ENCODE data around the gene PAK1. TPM values are rescaled to one million over a fixed set of nuclear protein-coding genes. Genes with fewer than 3 reads are reported as not detected.
A peak's percentile ranks its signal among the peaks of the same experiment; 100 is the strongest.

The PAK1 gene
- total and polyA plus RNA-seq, 2 of the 8 experiments (the other 6 are each of a cell fraction or from before 2014, with no cell fraction given), result 87.7 to 151 TPM

DNA sequence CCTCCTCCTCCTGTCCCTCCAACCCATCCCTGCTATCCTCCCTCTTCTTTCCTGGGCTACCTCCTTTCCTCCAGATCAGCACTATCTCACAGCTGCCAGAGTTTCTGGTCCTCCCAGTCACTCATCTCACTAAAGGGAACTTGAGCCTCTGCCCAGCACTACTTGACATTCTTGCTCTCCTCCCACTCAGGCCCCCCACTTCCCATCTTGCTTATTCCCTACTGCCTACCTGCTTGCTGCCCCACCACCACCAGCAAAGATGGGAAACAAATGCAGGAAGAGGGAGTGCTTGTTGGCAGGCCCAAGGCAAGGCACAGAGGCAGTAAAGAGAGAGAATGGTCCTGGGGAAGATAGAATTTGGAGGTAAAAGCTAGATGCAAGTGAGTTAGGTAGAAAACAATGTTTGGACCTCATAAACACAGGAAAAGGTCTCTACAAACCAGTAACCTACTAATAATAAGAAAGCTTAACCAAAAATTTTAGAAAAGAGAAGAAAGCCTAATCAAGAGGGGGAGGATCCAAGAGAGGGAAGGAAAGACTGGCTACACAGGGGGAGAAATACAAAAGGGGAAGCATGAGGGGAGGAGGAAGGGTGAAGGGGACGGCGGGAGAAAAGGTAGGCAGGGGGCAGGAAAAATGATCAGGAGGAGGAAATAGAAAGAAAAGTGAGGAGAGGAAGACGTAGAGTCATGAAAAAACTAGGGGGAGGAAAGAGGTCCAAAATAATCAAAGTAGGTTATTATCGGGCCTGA is 63.6 kb downstream of the PAK1 start:
- no peaks in the 10 kb centered on the region; a peak in 1 of 8 replicates for H3K36me3 ChIP-seq (ENCODE audit: control insufficient read depth in 2 of 4, insufficient read depth in 4 of 4, low read length in 3 of 4)
- H3K4me3 ChIP-seq (ENCODE audit: extremely low read depth in 1 of 4, insufficient read depth in 2 of 4, low read depth in 3 of 4, low read length in 4 of 4), result peak overlapping the region in 1 of 4 experiments; percentile 83; a peak in 2 of 8 replicates
- H3K14ac ChIP-seq (ENCODE audit: insufficient read length), result no peak overlapping the region
- no peak overlapping the region for H3K4ac ChIP-seq (replicated peaks; ENCODE audit: insufficient read length, low read depth, low read length)
- H2BK5ac ChIP-seq (ENCODE audit: low read depth, low read length), result no peak overlapping the region
- H2BK120ac ChIP-seq (replicated peaks; ENCODE audit: low read depth, low read length), result no peak overlapping the region
- H3K18ac ChIP-seq (ENCODE audit: extremely low read depth, low read length), result no peak overlapping the region; the same call in 1 of the 2 replicates
- H4K8ac ChIP-seq (ENCODE audit: extremely low read depth, insufficient read depth, low read length), result no peak overlapping the region
- no peak overlapping the region for H2BK20ac ChIP-seq (ENCODE audit: low read length)
- no peak overlapping the region for H4K91ac ChIP-seq (replicated peaks; ENCODE audit: insufficient read length, low read length)
- H2AK5ac ChIP-seq (ENCODE audit: low read depth, low read length), result no peak overlapping the region
- H2BK15ac ChIP-seq (ENCODE audit: low read length), result no peak overlapping the region
- H3K9me3 ChIP-seq (ENCODE audit: insufficient read depth in 2 of 2, low read depth in 1 of 2, low read length in 1 of 2), result no peaks in the 10 kb centered on the region
- H3K56ac ChIP-seq (replicated peaks; ENCODE audit: insufficient read length, low read depth, low read length), result no peak overlapping the region
- peaks cover 9% of the 10 kb centered on the region for H3K79me1 ChIP-seq (ENCODE audit: low read depth, low read length)
- H3K9ac ChIP-seq (replicated peaks in 1 of 4; ENCODE audit: extremely low read depth in 1 of 4, low read depth in 3 of 4, low read length in 3 of 4), result no peak overlapping the region
- TF ChIP-seq, protein P1, sequence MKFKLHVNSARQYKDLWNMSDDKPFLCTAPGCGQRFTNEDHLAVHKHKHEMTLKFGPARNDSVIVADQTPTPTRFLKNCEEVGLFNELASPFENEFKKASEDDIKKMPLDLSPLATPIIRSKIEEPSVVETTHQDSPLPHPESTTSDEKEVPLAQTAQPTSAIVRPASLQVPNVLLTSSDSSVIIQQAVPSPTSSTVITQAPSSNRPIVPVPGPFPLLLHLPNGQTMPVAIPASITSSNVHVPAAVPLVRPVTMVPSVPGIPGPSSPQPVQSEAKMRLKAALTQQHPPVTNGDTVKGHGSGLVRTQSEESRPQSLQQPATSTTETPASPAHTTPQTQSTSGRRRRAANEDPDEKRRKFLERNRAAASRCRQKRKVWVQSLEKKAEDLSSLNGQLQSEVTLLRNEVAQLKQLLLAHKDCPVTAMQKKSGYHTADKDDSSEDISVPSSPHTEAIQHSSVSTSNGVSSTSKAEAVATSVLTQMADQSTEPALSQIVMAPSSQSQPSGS (IDR thresholded peaks at IDR 0.05; ENCODE audit: low read length), result no peak
- no peak for TF ChIP-seq SP2 (IDR thresholded peaks at IDR 0.05; ENCODE audit: low read length)
- TF ChIP-seq HDAC2 (IDR thresholded peaks at IDR 0.05; ENCODE audit: borderline replicate concordance in 1 of 2, low read depth in 2 of 2, low read length in 2 of 2), result no peak
- no peak for TF ChIP-seq GABPA (IDR thresholded peaks at IDR 0.05; ENCODE audit: borderline replicate concordance, insufficient read depth, low read length)
- TF ChIP-seq SAP30 (IDR thresholded peaks at IDR 0.05; ENCODE audit: insufficient read depth, insufficient replicate concordance, low read length), result no peak
- peaks cover 0 to 22% (median 16%) of the 10 kb centered on the region in 4 experiments; a peak in 5 of 7 replicates for H3K4me1 ChIP-seq (replicated peaks in 1 of 4; ENCODE audit: control insufficient read depth in 3 of 4, insufficient read depth in 4 of 4, low read length in 3 of 4)
- H2AFZ ChIP-seq (ENCODE audit: low read length), result no peak overlapping the region
- H3K4me2 ChIP-seq (ENCODE audit: insufficient read depth in 1 of 2, low read depth in 2 of 2, low read length in 2 of 2), result peak overlapping the region; percentile 89 to 98
- no peaks in the 10 kb centered on the region for H3K27me3 ChIP-seq (replicated peaks in 1 of 4; ENCODE audit: control insufficient read depth in 3 of 4, extremely low read depth in 1 of 4, insufficient read depth in 3 of 4, low read length in 3 of 4)
- 36% methylated on average over 4 of the region's 4 CpGs; no CpG with 5 or more reads in 1 of the 2 experiments for WGBS, 2 experiments (ENCODE audit: extremely low coverage in 1 of 2, insufficient coverage in 1 of 2, insufficient read length in 1 of 2, insufficient replicate concordance in 2 of 2, low coverage in 1 of 2, low lambda C conversion rate in 2 of 2, missing lambda C conversion rate in 1 of 2)
- peaks cover 0 to 8% of the 10 kb centered on the region in 2 experiments for H4K20me1 ChIP-seq (replicated peaks in 1 of 2; ENCODE audit: control insufficient read depth in 1 of 2, insufficient read depth in 2 of 2, low read length in 2 of 2)
- DNase-seq (ENCODE audit: low read depth in 1 of 2, low spot score in 2 of 2), result no peak
- peaks cover 20 to 87% of the 10 kb centered on the region in 2 experiments for H3K79me2 ChIP-seq (ENCODE audit: control insufficient read depth in 1 of 2, insufficient read depth in 2 of 2, low read length in 2 of 2)
- H3K23me2 ChIP-seq (ENCODE audit: low read depth, low read length), result peaks cover 9% of the 10 kb centered on the region
- H3K27ac ChIP-seq (ENCODE audit: low read depth, low read length), result no peak overlapping the region
- no peak overlapping the region for H3K23ac ChIP-seq (ENCODE audit: insufficient read length)
- CTCF ChIA-PET (ENCODE audit: partially characterized antibody), result interaction anchor here (0.7 to 4.3 kb wide), 4 partner anchors 57 to 209 kb away, joined by 3 to 27 read pairs (median 4); no protein-coding TSS in a partner anchor
- FAIRE-seq, result no peak
- H2BK12ac ChIP-seq (ENCODE audit: low read depth, low read length), result no peak overlapping the region
- POLR2A ChIA-PET (ENCODE audit: partially characterized antibody), result interaction anchor here (3.7 kb wide), 1 partner anchor 61 kb away, joined by 21 read pairs; no protein-coding TSS in a partner anchor
- no peak overlapping the region for H4K5ac ChIP-seq (ENCODE audit: insufficient read length, low read depth, low read length)
